Nephron progenitor cell (in vitro differentiated cells): ENCODE measurements around the gene BRD1.
A peak's percentile ranks its signal among the peaks of the same experiment; 100 is the strongest.

Source experiments
- DNase-seq: peaks from one replicate; pipeline ENCODE4 v3.0.0; 2021
- H3K27ac Mint-ChIP-seq: 2 replicates; pipeline ENCODE4 v1.8.0; 2021; ENCODE audit warnings: mild to moderate bottlenecking, moderate library complexity, mixed read lengths
- H3K27me3 Mint-ChIP-seq: 2 replicates; pipeline ENCODE4 v1.8.0; 2021; ENCODE audit warnings: mild to moderate bottlenecking, low read depth, mixed read lengths; ENCODE audit not compliant: poor library complexity
- H3K36me3 Mint-ChIP-seq: 2 replicates; pipeline ENCODE4 v1.8.0; 2021; ENCODE audit warnings: low read depth, mixed read lengths
- H3K4me1 Mint-ChIP-seq: 2 replicates; pipeline ENCODE4 v1.8.0; 2021; ENCODE audit warnings: mixed read lengths
- H3K4me3 Mint-ChIP-seq: 2 replicates; pipeline ENCODE4 v1.8.0; 2021; ENCODE audit warnings: mild to moderate bottlenecking, moderate library complexity, mixed read lengths
- H3K9me3 Mint-ChIP-seq: 2 replicates; pipeline ENCODE4 v1.8.0; 2021; ENCODE audit warnings: mild to moderate bottlenecking, moderate library complexity, mixed read lengths
- TF ChIP-seq, protein P1 (sequence below): fragments of 200-600 bp; sonication (generic); IDR thresholded peaks from 2 replicates; pipeline ENCODE4 v1.5.0; 2021; ENCODE audit warnings: antibody characterized with exemption

Gene BRD1

GRCh38 chr22:49827853-49828598, at the start of gene BRD1:
Gene BRD1 (minus strand): TSS chr22:49827873. CDS start chr22:49824317, 3,556 bp downstream.
- H3K9me3 Mint-ChIP-seq, result peaks cover 38% of the 10 kb centered on the region
- TF ChIP-seq, protein P1, sequence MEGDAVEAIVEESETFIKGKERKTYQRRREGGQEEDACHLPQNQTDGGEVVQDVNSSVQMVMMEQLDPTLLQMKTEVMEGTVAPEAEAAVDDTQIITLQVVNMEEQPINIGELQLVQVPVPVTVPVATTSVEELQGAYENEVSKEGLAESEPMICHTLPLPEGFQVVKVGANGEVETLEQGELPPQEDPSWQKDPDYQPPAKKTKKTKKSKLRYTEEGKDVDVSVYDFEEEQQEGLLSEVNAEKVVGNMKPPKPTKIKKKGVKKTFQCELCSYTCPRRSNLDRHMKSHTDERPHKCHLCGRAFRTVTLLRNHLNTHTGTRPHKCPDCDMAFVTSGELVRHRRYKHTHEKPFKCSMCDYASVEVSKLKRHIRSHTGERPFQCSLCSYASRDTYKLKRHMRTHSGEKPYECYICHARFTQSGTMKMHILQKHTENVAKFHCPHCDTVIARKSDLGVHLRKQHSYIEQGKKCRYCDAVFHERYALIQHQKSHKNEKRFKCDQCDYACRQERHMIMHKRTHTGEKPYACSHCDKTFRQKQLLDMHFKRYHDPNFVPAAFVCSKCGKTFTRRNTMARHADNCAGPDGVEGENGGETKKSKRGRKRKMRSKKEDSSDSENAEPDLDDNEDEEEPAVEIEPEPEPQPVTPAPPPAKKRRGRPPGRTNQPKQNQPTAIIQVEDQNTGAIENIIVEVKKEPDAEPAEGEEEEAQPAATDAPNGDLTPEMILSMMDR, result no peak
- H3K4me1 Mint-ChIP-seq, result peaks cover 32% of the 10 kb centered on the region
- peaks cover 23% of the 10 kb centered on the region for H3K27me3 Mint-ChIP-seq
- no peak within 1 kb of the TSS for H3K27ac Mint-ChIP-seq
- DNase-seq, result peak; percentile 67
- peak within 1 kb of the TSS; percentile 88 for H3K4me3 Mint-ChIP-seq
- H3K36me3 Mint-ChIP-seq, result peaks cover 35% of the 10 kb centered on the region

GRCh38 chr22:49873228-49873940, 45.7 kb upstream of the BRD1 start:
- DNase-seq, result no peak
- Mint-ChIP-seq H3K4me3 (no peak overlapping the region), H3K27me3 (peaks cover 5% of the 10 kb centered on the region), H3K27ac (no peak overlapping the region), H3K4me1 (no peaks in the 10 kb centered on the region), H3K36me3 (peaks cover 88% of the 10 kb centered on the region), H3K9me3 (peaks cover 84% of the 10 kb centered on the region)
- TF ChIP-seq, protein P1, result no peak

DNA sequence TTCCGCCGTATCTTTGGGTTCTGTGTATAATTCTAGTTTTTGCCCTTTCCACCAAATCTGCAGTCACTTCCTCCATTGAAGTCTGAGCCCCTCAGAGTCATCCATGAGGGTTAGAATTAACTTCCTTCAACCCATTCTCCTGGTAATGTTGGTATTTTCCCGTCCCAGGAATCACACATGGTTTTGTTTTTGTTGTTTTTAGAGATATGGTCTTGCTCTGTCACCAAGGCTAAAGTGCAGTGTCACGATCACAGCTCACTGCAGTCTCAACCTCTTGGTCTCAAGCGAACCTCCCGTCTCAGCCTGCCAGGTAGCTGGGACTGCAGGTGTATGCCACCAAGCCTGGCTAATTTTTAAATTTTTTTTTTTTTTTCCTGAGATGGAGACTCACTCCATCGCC, 44.7 kb upstream of the BRD1 start:
- peaks cover 5% of the 10 kb centered on the region for H3K27me3 Mint-ChIP-seq
- H3K27ac Mint-ChIP-seq, result no peak overlapping the region
- TF ChIP-seq, protein P1, result no peak
- no peak for DNase-seq
- H3K9me3 Mint-ChIP-seq, result peaks cover 84% of the 10 kb centered on the region
- no peak overlapping the region for H3K4me3 Mint-ChIP-seq
- no peaks in the 10 kb centered on the region for H3K4me1 Mint-ChIP-seq
- peaks cover 88% of the 10 kb centered on the region for H3K36me3 Mint-ChIP-seq

DNA sequence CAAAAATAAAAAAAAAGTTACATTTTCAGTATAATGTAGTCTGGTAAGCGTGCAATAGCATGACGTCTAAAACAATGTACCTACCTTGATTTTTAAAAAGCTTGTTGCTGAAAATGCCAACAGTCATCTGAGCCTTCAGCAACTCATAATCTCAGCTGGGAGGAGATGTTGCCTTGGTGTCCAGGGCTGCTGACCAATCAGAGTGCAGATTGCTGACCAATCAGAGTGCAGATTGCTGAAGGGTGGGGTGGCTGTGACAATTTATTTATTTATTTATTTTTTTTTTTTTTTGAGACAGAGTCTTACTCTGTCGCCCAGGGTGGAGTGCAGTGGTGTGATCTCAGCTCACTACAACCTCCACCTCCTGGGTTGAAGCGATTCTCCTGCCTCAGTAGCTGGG, 43.8 kb upstream of the BRD1 start:
- DNase-seq, result no peak
- Mint-ChIP-seq H3K4me3 (no peak overlapping the region), H3K27me3 (peaks cover 5% of the 10 kb centered on the region), H3K27ac (no peak overlapping the region), H3K9me3 (peaks cover 86% of the 10 kb centered on the region), H3K36me3 (peaks cover 89% of the 10 kb centered on the region), H3K4me1 (no peaks in the 10 kb centered on the region)
- TF ChIP-seq, protein P1, result no peak

DNA sequence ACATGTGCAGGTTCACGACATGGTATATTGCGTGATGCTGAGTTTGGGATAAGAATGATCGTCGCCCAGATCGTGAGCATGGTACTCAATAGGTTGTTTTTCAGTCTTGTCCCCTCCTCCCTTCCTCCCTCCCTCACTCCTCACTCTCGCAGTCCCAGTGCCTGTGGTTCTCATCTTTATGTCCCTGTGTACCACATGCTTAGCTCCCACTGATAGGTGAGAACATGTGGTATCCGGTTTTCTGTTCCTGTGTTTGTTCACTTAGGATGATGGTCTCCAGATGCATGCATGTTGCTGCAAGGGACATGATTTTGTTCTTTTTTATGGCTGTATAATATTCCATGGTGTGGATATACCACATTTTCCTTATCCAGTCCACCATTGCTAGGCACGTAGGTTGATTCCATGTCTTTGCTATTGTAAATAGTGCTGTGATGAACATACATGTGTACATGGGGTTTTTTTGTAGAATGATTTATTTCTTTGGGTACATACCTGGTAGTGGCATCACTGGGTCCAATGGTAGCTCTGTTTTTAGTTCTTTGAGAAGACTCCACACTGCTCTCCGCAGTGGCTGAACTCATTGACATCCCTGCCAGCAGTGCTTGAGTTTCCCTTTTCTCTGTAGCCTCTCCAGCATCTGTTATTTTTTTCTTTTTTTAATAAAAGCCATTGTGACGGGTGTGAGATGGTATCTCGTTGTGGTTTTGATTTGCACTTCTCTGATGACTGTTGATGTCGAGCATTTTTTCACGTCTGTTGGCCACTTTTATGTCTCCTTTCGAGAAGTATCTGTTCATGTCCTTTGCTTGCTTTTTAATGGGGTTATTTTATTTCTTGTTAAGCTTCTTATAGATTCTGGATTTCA, 42.4 kb upstream of the BRD1 start:
- H3K36me3 Mint-ChIP-seq, result peaks cover 89% of the 10 kb centered on the region
- H3K4me3 Mint-ChIP-seq, result peak overlapping the region; percentile 8
- H3K4me1 Mint-ChIP-seq, result no peaks in the 10 kb centered on the region
- peaks cover 5% of the 10 kb centered on the region for H3K27me3 Mint-ChIP-seq
- no peak overlapping the region for H3K27ac Mint-ChIP-seq
- TF ChIP-seq, protein P1, result no peak
- DNase-seq, result no peak
- H3K9me3 Mint-ChIP-seq, result peaks cover 86% of the 10 kb centered on the region
